Activated CD8-positive, alpha-beta memory T cell treated with anti-CD3 and anti-CD28 coated beads, Interleukin-2, amount 50 U/mL, for 24 hours (primary cell): ENCODE data around the gene HARBI1.

Experiments used
- DNase-seq: peaks from one replicate; pipeline ENCODE4 v3.0.0-alpha.2; 2020; ENCODE audit errors: extremely low read depth

The HARBI1 gene

DNA sequence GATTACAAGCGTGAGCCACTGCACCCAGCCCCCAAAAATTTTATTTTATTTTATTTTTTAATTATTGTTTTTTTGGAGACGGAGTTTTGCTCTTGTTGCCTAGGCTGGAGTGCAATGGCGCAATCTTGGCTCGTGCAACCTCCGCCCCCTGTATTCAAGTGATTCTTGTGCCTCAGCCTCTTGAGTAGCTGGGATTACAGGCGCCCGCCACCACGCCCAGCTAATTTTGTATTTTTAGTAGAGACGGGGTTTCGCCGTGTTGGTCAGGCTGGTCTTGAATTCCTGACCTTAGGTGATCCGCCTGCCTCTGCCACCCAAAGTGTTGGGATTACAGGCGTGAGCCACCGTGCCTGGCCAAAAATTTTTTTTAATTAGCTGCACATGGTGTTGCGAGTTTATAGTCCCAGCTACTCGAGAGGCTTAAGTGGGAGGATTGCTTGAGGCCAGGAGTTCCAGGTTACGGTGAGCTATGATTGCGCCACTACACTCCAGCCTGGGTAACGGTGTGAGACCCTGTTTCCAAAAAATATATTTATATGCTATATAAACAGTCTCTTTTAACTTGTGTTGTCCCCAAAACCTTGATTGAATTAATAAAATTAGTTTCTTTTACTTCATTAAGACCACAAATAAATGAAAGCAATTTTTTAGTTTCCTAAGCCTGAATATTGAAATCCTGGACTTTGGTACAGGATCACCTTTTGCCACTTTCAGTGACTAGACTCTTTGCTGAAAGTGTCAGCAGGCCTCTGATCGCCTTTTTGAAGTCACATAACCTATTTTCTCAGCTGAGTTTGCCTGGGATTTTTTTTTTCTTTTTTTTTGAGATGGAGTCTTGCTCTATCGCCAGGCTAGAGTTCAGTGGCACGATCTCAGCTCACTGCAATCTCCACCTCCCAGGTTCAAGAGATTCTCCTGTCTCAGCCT, 16.5 kb upstream of the HARBI1 start:
- DNase-seq, result no peak

DNA sequence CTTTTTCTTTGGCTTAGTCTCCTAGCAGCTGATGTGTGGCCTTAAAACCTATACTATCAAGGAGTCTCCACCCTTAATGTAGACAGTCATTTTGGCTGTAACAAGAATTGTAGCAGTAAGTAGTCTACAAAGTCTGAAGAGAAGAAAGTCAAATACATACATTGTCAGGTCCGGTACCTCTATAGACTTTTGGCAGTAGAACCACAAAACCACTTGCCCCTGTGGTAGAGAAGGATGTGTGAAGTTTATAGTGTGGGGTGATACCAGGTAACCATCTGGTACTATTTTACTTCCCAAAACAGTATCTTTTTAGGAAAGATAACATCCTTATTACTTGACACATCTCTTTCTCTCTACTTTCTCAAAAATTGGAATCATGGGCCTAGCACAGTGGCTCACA, 15.5 kb upstream of the HARBI1 start:
- DNase-seq, result no peak

DNA sequence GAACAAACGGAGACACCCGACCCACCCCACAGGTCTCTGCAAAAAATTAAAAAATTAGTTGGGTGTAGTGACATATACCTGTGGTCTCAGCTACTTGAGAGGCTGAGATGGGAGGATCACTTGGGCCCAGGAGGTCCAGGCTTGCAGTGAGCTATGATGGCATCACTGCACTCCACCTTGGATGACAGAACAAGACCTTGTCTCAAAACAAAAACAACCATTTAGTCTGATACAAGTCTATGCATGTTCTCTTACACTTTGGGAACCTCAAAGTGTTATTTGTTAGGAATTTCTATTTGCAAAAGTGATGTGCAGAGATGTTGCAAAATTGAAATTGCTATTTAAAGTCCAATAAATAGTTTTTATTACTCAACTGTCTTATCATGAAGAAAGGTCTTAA, 14.6 kb upstream of the HARBI1 start:
- no peak for DNase-seq

DNA sequence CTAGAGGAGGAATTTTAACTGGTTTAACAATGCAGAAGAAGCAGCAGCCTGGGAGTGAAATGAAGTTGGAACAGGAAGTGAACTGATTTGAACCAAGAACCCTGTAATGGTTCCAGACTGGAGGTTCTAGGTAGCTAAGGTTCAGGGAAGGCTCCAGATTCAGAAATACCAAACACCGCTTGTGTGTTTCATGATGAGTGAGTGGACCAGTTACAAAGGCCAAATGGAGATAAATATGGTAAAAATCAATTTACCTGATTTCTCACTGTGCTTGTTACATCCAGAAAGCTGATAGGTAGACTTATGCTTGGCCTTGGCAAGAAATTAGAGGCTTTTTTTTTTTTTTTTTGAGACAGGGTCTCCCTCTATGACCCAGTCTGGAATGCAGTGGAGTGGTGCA, 13.2 kb upstream of the HARBI1 start:
- no peak for DNase-seq

DNA sequence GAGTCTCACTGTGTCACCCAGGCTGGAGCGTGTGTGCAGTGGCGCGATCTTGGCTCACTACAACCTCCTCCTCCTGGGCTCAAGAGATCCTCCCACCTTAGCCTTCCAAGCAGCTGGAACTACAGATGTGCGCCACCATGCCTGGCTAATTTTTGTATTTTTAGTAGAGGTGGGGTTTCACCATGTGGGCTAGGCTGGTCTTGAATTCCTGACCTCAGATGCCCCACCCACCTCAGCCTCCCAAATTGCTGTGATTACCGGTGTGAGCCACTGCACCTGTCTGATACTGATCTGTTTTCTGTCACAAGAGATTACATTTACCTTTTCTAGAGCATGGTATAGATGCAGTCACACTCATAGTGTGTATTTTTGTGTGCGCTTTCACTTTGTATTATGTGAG, 11.9 kb upstream of the HARBI1 start:
- no peak for DNase-seq

DNA sequence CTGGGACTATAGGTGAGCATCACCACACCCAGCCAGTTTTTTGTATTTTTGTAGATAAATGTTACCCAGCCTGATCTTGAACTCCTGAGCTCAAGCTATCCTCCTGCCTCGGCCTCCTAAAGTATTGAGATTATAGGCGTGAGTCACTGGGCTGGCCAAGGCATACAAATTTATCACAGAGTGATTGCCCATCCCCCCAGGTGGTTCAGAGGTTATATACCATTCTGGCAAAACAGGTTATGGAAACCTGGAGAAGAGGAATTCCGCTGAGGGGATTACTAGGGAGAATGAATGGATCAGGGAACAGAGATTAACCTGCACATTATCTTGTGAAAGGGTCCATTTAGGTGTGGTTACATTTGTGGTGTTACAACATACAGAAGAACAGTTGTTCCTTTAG, 8.4 kb upstream of the HARBI1 start:
- no peak for DNase-seq

DNA sequence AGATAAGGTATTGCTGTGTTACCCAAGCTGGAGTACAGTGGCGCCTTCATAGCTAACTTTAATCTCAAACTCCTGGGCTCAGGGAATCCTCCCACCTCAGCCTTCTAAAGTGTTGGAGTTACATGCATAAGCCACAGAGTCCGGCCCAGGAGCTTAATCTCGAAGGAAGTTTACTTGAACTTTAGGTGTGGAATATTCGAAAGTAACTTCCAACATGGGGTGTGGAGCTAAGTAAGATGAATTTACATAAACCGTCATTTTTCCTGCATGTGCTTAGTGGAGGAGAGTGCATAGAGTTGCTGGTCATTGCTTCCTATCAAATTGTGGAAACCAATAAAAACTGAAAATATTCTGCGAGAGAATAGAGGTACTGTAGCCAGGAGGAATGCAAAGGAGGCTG, 1.8 kb upstream of the HARBI1 start:
- no peak for DNase-seq

DNA sequence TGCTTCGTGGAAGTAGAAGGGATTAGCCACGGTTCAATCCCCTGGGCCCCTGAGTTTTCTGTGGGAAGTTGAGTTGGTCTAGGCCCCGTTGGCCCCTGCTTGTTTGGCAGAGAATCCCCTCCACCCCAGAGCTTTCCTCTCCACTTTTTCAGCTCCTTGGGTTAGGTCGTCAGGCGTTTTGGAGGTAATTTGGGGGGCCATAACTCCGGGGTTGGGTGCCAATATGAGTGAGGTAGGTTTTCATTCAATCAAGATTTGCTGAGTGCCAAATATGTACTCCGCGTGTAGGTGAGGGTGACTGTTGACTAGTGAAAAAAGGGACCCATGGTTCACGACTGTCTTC, 916 bp upstream of the HARBI1 start:
- no peak for DNase-seq

DNA sequence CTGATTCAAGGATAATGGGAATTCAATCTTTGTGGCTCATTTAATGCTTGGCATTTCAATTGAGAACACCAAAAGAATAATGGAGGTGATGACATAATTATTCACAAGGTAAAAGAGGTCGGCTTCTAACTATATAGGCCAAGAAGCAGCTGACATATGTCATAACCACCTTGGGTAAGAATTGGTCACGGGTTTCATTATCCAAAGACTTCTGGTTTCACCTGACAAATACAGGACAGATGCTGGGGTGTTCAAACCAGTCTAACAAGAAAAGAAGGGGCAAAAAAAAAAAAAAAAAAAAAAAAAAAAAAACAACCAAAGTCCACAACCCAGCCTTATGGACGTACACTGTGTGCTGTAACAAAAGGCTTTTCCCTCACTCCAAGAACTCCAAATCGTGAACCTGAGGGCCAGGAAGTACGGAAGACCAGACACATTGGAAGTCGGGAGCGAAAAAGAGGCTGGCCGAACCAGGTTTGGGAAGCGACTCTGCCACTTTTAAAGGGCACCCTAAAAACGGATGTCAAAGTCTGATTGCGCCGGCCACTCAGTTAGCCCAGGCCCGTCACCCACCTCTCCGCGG, 385 bp downstream of the HARBI1 start:
- DNase-seq, result no peak

DNA sequence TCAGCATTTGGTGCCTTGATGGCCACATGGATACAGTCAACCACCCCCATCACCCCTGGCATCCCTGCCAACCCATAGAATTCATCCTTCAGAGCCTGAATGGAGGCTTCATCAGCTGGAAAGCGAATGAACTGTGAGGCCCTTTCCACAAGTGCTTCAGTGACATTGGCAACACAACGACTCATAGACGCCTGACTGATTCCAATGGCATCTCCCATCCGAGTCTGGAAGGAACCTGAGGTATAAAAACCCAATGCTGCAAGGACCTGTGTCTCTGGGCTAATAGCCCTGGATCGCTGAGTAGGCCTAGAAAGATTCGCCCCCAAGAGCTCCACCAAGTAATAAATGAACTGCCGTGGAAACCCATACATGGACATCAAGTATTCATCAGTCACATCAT, 1.3 kb downstream of the HARBI1 start:
- DNase-seq, result no peak

DNA sequence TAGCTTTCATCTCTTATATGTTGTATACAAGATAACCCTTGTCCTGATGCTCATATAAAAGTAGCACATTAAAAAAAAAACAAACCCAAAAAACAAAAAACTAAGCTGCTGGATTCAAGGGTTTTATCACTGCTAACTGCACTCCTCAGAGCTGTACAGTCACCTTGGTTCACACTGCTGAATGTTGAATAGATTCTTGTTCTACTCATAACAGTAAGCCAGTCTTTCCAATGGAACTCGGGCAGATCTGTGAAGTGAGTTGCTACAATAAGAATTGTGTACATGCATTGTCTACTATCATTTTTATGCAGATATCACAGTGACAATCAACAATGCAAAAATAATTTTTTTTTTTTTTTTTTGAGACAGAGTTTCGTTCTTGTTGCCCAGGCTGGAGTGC, 4.7 kb downstream of the HARBI1 start:
- DNase-seq, result no peak

DNA sequence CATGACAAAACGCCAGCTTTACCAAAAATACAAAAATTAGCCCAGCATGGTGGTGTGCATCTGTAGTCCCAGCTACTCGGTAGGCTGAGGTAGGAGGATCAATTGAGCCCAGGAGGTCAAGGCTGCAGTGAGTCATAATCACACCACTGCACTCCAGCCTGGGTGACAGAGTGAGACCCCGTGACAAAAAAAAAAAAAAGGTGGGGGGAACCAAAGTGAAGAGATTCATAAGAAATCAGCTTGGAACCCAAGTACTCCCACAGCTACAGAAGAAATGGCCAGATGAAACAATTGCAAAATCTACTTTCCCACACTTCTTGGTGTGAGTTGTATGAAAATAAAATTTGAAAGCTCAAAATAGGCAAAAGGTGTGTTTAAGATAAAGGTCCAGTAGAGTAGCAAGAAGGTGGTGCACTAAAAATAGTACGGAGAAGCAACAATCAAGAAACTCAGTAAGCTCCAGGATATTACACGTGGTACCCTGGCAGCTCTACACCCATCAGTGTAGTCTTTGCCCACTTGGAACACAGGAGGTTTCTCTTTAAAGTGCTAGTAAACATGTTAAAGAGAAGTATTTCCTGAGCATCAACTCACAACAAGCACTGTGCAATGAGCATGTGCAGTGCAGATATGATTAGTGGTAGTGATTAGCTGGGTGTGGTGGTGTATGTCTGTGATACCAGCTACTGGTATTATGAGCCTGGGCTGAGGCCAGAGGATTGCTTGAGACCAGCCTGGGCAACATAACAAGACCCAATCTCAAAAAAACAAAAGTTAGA, 5.3 kb downstream of the HARBI1 start:
- DNase-seq, result no peak

DNA sequence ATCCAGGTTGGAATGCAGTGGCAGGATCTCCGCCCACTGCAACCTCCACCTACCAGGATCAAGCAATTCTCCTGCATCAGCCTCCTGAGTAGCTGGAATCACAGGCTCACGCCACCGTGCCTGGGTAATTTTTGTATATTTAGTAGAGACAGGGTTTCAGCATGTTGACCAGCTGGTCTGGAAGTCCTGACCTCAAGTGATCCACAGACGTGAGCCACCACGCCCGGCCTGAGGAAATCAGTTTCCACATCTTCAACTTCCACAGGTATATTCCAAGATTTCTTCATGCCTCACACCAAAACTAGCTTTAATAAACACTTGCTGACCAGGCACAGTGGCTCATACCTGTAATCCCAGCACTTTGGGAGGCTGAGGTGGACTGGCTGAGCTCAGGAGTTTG, 7.6 kb downstream of the HARBI1 start:
- DNase-seq, result no peak

DNA sequence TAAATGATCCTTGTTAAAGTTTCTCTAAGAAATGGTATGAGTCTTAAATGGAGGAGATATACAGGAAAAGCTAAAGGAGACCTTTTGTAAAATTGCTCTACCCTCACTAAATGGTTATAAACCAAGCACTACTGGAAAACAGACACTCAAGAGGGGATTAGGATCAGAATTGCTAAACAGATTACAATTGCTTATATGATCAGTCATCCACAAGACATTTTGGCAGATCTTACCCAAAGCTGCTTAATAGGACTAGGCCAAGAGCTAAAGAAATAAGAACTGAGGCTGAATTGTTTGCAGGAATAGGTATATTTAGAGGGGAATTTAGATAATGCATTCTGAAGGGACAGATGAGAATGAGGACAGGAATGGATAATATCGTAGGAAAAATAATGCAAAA, 9.5 kb downstream of the HARBI1 start:
- no peak for DNase-seq

DNA sequence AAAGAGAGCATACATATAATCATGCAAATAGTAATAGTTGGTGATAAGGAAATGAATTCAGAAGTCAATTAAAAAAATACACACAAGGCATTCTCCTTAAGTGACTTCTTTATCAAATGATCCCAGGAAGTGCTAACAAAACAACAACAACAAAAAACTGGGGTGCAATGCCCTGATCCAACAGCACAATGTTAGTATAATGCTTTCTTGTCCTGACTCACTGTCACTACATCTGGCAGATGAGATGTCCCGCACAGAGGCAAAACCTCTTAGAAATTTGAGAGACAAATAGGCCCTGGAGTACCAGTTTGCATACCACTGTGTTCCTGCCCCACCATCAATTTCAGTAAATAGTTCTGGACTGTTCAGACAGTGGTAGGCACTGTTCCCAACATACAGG, 12.2 kb downstream of the HARBI1 start:
- DNase-seq, result no peak

DNA sequence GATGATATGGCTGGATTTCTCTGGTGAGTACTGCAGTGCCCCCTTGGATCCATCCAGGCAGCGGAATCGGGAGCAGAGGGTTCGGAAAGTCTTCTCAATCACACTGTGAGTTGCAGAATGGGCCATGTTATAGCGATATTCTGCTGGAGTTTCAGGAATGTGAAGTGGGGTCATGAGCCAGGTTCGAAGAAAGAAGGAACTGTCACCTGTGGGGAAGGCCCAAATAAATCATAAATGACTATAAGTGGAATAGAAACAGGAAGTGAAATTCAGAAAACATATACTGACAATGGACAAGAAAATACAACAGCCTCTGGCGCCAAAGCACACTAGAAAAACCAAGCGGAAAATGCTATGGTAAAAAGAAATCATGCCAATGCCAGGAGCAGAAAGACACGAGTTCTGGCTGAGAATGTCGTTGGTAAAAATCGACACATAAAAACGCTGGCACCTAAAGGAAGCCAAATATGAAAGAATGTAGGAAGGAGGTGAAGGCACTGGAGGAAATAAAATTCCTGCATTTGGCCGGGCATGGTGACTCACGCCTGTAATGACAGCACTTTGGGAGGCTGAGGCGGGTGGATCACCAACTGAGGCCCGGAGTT, 13.2 kb downstream of the HARBI1 start:
- DNase-seq, result no peak

DNA sequence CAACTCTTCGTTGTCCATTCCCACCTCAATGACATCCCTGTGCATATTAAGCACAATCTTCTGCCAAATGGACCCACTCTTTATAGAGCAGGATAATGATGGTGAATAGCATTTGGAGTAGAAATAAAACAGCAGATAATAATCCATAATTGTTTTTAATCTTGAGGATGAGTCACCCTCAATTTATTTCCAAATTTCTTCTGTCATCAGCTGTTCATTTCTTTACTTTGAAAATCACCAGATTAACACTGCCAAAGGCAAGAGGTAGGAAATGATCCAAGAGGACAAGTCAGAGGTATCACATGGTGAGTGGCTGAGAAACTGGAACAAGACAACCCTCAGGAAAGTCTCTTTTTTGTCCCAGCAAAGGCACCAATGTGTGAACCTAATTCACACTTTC, 15.9 kb downstream of the HARBI1 start:
- DNase-seq, result no peak

DNA sequence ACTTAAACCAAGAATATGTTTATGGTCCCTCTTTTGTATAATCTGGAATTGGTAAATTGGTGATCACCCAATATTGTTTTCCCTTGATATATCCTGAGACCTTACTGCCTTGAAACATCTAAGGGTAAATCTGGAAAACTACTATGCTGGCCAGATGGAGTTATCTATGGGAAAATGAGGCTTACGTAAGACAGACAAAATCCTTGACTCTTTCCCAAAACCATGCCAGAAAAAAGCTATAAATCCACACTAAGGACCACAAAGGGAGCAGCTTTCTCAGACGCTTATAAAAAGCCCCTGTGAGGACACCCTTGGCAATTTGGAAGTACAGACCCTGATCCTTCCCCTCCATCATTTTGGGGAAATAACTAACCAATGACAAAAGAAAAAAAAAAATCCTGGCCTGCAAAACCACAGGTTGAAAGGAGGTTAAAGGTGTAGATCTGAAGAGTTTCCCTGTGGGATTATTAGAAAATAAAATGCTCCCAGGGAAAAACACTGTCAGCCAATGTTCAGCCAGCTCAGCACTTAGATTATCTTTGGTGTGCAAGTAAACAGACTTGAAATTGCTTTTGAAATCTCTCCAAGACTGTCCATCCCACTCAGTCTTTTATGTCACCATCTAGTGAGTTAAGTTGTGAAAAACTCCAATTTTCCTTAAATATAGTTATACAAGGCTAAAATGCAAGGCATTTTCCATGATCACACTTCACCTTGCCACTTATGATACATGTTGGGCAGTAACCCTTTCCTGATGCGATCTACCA, 16.6 kb downstream of the HARBI1 start:
- no peak for DNase-seq

DNA sequence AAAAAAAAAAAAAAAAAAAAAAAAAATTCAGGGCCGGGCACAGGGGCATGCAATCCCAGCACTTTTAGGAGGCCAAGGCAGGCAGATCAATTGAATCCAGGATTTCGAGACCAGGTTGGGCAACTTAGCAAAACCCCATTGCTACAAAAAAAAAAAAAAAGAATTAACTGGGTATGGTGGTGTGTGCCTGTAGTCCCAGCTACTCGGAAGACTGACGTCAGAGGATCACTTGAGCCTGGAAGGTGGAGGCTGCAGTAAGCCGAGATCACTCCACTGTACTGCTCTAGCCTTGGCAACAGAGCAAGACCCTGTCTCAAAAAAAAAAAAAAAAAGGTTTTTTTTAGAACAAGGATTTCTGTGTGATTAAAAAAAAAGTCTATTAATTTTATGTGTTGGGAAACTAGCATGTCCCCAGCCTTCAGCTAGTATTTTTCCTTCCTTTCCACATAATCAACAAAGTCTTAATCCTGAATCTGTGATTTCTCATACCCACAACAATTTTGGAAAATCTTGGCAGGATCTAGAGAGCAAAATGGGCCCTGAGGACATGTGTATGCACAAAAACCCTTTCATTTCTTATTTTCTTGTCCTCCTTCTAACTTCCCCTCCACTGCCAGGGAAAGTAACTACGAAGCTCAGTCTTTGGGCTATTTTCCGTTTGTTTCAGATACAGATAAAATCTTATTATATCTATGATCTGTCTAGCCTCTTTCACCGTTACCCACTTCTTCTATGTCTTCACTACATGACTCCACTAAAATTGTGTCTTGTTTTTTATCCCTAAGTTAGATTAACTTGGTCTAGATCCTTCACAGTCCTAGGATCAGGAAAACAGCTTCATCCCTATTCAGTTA, 17.5 kb downstream of the HARBI1 start:
- DNase-seq, result no peak

DNA sequence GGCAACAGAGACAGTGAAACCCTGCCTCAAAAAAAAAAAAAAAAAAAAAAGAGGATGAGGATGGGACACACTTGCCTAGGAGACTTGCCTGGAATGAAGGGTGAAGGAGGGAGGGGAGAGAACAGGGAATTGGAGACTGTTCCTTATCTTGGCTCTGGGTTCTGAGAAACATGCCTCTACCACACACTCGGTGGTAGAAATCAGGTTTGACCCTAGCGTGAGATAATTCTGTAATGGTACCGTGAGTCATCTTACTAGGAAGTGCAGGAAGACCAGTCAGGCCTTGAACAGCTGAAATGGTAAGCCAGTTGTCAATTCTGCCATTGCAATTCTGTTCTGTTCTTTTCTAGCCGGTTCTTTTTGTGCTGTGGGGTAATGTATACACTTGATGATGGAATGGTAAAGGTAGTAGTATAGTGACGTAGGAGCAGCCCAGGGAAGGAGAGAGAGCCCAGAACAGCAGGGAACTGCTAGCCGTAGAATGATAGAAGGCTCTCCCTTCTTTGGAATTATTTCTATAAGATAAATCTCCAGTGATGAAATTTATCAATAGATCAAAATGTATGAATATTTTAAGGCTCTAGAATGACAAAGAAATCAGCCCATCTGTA, 19.3 kb downstream of the HARBI1 start:
- no peak for DNase-seq
